Endometrium (tissue), 2 donors: ENCODE data around the gene NDUFA7.
"Not testable (repeated sequence)": the region's sequence is repeated elsewhere in the genome, so short reads cannot be mapped to it uniquely, and the experiment has no call there.

Experiments
- FAIRE-seq: peaks from 2 replicates; lab custom pipeline; 2012; peaks lifted over from hg19 to GRCh38; lab: Jason Lieb, UNC
- donor health status: control.
- donor health status: control.

NDUFA7 gene

GRCh38 chr19:8318835-8319234 lies 2.3 kb downstream of the NDUFA7 start:
- not testable (repeated sequence) for FAIRE-seq

DNA sequence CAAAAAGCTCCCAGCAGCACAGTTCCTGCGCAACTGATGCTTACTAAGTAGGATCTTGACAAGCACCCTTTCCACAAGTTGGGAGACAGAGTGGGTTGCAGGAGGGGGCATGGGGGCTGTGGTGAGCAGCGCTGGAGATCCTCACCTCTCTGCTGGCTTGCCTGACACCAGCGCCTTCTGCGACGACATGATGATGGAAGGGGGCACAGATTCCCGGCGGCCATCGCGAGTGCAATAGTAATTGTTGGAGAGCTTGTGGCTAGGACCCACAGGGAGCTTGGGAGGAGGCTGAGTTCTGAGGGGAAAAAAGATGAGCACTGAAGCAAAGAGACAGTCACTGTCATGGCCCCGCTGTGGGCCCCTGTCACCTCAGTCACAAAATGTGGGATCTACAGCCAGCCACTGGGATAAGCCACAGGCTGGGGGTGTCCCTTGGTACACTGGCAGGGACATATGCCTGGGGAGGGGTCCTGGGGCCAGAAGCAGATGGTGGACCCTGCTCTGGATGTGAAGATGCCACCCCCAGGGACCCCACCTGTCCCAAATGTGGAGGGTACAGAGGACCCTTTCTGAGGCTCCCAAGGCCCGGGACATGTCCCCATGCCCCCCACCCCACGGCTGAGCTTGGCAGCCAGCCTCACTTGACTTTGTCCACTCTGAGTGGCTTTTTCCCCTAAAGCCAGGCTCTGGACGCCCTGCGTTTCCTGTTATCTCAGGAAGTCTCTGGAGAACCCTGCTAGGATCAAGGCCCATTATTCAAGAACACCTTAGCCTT lies 4.6 kb downstream of the NDUFA7 start:
- FAIRE-seq, result no peak

- FAIRE-seq, result not testable (repeated sequence)
Measured at GRCh38 chr19:8314981-8315640, 6.1 kb downstream of the NDUFA7 start.

DNA sequence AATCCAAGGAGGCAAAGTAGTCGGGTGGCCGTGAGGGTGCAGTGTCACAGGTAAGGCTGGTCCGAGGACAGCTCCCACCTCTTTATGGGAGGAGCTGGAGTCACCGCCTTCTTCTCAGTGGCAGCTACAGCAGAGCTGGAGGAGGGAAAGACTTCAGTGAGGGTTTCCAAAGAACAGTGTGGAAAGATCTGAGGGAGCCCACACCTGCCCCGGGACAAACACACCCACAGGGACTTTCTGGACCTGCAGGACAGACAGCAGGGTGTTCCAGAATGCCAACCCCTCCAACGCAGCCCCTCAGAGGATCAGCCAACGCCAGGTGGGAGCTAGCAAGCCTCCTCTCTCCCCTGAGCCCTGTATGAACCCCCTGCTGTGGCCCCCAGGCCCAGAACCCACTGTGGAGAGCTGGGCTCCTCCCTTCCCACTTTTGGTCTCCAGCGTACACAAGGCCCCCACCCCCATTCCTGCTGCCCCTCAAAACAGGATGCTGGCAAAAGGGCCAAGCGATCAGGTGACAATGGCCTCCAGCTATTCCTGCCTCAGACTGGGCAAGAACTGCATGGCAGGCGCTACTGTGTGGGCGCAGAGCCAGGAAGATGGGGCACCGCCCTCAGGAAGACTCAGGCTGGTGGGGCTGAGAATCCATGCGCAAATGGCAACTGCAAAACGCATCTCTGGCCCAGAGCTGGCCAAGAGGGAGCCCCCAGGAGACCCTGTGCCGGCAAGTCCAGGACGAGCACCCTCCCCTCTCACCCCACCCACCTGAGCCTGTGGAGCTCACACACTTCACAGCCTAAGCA lies 9.5 kb downstream of the NDUFA7 start:
- no peak for FAIRE-seq

DNA sequence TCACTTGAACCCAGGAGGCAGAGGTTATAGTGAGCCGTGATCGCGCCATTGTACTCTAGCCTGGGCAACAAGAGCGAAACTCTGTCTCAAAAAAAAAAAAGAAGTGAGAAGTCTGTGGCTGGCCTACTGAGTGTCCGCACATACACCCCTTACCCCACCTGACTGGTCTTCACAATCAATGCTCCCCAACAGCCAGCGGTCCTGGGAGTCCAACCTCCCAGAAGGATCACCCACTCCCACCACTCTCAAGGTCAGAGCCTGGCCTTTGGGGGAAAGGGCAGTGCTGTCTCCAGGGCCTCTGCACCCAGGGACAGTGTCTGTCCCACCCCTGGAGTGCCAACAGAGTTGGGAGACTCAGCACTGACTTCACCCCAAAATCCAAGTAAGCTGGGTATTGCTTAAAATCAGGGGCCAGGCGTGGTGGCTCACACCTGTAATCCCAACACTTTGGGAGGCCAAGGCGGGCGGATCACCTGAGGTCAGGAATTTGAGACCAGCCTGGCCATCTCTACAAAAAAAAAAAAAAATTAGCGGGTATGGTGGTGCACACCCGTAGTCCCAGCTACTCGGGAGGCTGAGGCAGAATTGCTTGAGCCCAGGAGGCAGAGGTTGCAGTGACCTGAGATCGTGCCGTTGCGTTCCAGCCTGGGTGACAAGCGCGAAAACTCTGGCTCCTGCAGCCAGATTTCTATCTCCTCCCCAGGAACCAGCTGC lies 10.7 kb downstream of the NDUFA7 start:
- no peak for FAIRE-seq

- no peak for FAIRE-seq
Measured at GRCh38 chr19:8308891-8309291, 12.3 kb downstream of the NDUFA7 start.

- no peak for FAIRE-seq
Measured at GRCh38 chr19:8307965-8308866, 13.0 kb downstream of the NDUFA7 start, which contains the start of gene CD320. Gene CD320, minus strand, starts transcription at chr19:8308358. Its CDS starts 68 bp downstream, at chr19:8308290.

DNA sequence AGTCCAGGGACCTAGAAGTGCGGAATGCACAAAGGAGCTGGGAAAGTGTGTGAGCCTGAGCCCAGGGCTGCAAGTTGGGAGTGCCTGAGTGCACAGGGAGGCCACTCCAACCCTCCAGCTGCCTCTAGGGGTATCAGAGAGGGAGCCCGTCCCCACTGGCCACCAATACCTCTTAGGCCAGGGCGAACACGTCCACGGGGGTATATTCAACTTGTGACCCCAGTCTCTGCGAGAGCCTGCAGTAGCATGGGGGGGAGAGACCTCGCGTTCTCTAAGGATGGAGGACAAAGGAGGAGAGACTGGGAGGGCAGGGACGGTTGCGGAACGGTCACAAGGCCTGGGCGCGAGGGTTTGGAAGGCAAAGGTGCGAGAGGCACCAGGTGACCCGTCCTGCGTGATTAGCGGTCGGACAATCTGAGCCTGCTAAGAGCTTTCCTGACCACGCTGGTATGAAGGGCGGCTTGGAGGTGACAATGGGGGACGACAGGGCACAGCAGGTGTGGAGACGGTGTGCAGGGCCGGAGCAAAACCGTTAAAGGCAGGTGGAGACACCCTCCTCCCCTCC lies 13.7 kb downstream of the NDUFA7 start:
- no peak for FAIRE-seq

DNA sequence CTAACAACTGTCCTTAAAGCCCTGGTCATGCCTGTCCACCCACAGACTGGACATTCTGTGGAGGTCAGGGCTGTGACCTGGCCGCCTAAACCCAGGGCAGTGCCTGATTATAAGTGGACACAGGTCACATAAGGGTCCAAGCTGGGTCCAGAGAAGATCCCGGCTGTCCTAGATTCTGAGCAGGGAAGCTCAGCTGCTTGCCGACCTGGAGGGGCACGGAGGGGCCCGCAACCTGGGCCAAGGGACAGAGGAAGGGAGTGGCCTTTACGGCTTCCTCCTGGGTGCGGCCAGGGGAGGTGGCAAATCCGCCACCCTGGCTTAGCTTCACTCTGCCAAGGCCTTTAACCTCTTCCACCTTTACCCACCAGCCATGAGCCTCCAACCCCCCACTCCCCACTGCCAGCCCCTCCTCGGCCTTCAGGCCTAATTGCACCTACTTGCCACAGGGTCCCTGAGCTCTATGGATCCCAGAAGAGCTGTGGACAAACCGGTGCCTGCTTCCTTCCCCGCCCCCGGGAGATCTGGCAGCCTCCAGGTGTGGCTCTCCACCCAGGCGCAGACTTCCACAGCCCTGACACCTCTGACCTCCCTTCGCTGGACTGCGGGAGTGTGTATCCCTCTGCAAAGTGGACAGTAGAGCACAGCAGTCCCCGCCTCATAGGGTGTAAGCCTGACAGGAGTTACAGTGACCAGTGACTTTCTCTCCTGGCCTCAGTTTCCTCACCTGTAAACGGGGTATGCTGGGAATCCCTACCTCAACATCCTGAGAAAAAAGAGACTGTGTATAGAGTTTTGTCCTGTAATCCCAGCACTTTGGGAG lies 14.7 kb downstream of the NDUFA7 start:
- FAIRE-seq, result no peak

GRCh38 chr19:8305798-8306197 lies 15.4 kb downstream of the NDUFA7 start:
- no peak for FAIRE-seq

DNA sequence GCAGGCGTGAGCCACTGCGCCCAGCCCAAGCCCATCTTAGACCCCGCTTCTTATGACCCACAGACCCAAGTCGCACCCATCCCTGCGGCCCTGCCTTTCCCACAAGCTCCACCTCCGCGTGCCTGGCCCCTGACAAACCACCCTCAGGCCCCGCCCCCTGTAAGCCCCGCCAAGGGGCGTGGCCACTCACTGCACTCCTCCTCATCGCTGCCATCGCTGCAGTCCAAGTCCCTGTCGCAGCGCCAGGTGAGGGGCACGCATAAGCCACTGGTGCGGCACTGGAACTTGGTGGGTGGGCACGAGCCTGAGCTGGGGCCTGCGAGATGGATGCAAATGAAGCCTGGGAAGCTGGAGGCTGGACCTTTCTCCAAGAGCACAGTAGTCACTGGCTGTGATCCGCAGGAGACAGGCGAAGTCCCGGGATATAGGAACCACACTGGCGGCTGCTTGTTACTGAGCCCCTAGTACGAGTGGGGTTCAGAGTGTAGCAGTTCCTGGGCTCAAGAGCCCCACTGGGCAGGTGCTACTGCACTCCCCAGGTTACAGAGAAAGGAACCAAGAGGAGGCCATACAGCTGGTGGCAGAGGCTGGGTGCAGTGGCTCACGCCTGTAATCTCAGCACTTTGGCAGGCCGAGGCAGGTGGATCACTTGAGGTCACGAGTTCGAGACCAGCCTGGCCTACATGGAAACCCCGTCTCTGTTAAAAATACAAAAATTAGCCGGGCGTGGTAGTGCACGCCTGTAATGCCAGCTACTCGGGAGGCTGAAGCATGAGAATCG lies 16.1 kb downstream of the NDUFA7 start:
- no peak for FAIRE-seq

GRCh38 chr19:8302734-8303133 lies 18.4 kb downstream of the NDUFA7 start:
- FAIRE-seq, result no peak

DNA sequence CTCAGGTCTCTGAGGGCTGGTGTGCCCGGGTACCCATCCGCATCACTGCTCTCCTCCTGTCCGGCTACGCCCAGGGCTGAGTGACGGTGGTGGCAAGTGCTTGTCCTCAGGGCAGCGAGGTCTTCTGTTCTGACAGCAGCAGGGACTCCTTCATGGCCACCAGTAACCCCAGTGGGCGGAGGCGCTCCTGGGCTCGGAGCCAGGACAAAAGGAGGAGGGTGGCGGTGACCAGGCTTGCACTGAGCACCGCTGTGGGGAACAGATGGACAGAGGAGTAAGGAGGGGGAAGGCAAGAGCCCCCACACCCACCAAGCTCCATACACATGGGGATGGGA lies 18.9 kb downstream of the NDUFA7 start:
- no peak for FAIRE-seq

- not testable (repeated sequence) for FAIRE-seq
Measured at GRCh38 chr19:8291337-8291736, 29.8 kb downstream of the NDUFA7 start.

DNA sequence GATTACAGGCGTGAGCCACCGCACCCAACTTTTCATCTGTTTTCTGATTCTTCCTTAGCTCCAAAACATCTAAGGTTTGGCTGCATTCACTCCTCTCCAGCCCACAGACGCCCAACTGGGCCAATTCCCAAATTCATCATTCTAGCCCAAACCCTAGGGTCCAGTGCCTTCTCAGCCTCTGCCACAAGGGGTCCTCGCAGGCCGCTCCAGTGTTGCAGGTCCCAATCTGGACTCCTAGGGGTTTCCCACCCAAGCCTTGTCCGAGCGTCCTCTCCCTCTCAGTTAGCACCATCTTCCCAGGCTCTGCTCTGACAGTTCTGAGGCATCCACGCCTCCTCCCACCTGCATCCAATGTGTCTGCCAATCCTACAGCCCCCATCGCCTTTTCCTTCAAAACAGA lies 44.7 kb downstream of the NDUFA7 start:
- FAIRE-seq, result not testable (repeated sequence)

DNA sequence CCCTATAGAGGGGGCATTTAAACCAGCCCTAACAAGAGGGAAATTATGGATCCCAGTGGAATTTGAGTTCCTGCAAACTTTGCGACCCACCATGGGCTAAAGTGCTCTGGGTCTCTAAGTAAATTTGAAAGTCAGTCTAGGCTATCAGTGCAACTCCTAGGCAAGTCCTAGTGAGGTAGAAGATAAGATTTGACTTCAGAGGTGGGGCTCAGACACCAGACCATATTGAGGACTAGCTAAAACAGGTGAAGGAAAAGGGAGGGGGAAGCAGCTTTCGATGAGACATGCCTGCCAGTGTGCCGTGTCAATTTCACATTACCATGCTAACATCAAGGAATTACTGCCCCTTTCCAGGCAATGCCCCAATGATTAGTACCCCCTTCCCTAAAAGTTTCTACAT lies 51.5 kb downstream of the NDUFA7 start:
- FAIRE-seq, result no peak

GRCh38 chr19:8265872-8266271 lies 55.3 kb downstream of the NDUFA7 start:
- FAIRE-seq, result no peak

DNA sequence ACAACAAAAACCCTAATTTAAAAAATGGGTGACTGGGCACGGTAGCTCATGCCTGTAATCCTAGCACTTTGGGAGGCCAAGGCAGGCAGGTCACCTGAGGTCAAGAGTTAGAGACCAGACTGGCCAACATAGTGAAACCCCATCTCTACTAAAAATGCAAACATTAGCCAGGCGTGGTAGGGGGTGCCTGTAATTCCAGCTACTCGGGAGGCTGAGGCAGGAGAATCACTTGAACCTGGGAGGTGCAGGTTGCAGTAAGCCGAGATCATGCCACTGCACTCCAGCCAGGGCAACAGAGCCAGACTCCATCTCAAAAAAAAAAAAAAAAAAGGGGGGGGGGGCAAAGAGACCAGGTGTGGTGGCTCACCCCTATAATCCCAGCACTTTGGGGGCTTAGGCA lies 56.9 kb downstream of the NDUFA7 start:
- not testable (repeated sequence) for FAIRE-seq

DNA sequence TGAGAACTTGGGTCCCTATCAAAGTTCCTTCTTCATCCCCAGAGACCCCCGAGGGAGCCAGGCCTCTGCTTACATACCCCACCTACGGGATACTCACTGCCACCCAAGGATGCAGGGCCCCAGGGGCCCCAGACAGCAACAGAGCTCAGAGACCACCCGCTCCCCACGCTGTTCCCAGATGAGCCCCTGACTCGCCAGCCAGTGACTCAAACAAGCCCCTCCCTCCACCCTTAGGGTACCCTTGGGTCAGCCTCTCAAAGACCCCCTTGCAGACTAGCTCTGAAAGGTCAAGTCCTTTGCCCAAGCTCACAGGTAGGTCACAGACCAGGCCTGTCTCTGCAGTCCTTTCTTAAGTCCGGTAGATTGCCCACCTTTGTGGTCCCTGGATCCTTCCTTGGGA lies 58.7 kb downstream of the NDUFA7 start:
- FAIRE-seq, result no peak
